Mesothelial cell of epicardium (in vitro differentiated cells): ENCODE results near the gene CYB5D1. TPM values are rescaled to one million over a fixed set of nuclear protein-coding genes. Genes with fewer than 3 reads are reported as not detected.

Source experiments
- DNase-seq, 2 experiments: peaks; one replicate each; pipeline ENCODE4 v3.0.0; 2021; ENCODE audit warnings: low spot score in 2 of 2; ENCODE audit not compliant: unreplicated experiment in 2 of 2
- H3K27ac Mint-ChIP-seq: 2 replicates; pipeline ENCODE4 v1.8.0; 2021; ENCODE audit warnings: mixed read lengths
- H3K27me3 Mint-ChIP-seq: 2 replicates; pipeline ENCODE4 v1.8.0; 2021; ENCODE audit warnings: low read depth, mixed read lengths
- H3K36me3 Mint-ChIP-seq: 2 replicates; pipeline ENCODE4 v1.8.0; 2021; ENCODE audit warnings: mixed read lengths
- H3K4me1 Mint-ChIP-seq: 2 replicates; pipeline ENCODE4 v1.8.0; 2021; ENCODE audit warnings: mixed read lengths
- H3K4me3 Mint-ChIP-seq: 2 replicates; pipeline ENCODE4 v1.8.0; 2021; ENCODE audit warnings: mild to moderate bottlenecking, moderate library complexity, mixed read lengths
- H3K9me3 Mint-ChIP-seq: 2 replicates; pipeline ENCODE4 v1.8.0; 2021; ENCODE audit warnings: mixed read lengths
- CTCF ChIP-seq: fragments of 200-600 bp; sonication (generic); IDR thresholded peaks from one replicate; pipeline ENCODE4 v1.5.0; 2021; ENCODE audit warnings: antibody characterized with exemption; ENCODE audit not compliant: unreplicated experiment
- total RNA-seq: library from RNA; stranded (reverse); gene quantifications from 3 replicates; pipeline ENCODE4 v1.2.1, GENCODE V29; 2021

CYB5D1 gene
- total RNA-seq, 1 donor from 2014 or later = 13.0 TPM

DNA sequence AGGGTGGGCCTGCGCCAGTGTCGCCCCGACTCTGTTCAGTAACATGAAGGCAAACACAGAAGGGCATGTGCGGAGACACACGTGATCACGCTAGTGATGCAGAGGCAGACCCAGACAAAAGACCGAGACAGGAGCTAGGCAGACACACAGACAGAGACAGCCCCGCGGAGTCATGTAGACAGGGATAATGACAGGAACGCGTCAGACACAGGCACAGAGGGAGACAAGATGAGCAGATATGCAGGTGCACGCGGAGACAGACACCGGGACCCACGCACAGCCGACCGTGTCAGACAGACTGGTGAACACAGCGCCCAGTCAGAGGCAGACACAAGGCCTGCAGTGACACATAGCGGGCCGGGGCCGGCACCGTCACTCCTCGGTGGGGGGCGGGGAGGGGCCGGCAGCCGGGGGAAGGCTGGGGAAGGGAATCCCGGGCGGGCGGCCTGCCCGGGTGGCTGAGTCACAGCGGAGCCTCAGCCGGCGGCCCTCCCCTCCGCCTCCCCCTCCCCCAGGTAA, 16.3 kb upstream of the CYB5D1 start:
- Mint-ChIP-seq H3K9me3 (no peaks in the 10 kb centered on the region), H3K4me3 (peak overlapping the region; percentile 95), H3K36me3 (peaks cover 4% of the 10 kb centered on the region), H3K27ac (peak overlapping the region; percentile 99), H3K27me3 (no peaks in the 10 kb centered on the region), H3K4me1 (peaks cover 59% of the 10 kb centered on the region)
- peak in 1 of 2 experiments; percentile 73 for DNase-seq
- no peak for TF ChIP-seq CTCF

DNA sequence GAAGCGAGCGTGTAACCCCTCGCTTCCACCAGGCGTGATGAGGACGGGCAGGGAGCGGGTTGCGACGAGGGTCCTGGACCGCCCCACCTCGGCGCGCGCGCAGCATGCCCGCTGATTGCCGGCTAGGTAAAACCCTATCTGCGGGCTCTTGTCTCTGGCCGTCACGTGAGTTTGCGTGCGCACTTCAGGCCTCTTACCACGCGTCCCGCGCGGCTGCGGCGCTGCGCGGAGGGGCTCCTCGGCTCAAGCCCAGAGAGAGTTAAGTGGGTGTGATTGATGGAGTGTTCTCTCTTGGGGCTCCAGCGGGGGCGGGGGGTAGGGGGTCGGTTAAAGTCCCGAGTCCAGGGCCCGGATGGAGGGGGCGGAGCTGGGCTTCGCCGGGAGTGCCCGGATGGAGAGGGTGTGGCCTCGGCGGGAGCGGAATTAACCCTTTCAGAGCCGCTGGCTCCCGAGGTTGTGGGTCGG, 15.9 kb upstream of the CYB5D1 start:
- Mint-ChIP-seq H3K4me3 (peak overlapping the region; percentile 95), H3K4me1 (peaks cover 55% of the 10 kb centered on the region), H3K27ac (peak overlapping the region; percentile 99), H3K36me3 (peaks cover 4% of the 10 kb centered on the region), H3K27me3 (no peaks in the 10 kb centered on the region), H3K9me3 (no peaks in the 10 kb centered on the region)
- TF ChIP-seq CTCF = no peak
- DNase-seq = peak; percentile 88 to 93

DNA sequence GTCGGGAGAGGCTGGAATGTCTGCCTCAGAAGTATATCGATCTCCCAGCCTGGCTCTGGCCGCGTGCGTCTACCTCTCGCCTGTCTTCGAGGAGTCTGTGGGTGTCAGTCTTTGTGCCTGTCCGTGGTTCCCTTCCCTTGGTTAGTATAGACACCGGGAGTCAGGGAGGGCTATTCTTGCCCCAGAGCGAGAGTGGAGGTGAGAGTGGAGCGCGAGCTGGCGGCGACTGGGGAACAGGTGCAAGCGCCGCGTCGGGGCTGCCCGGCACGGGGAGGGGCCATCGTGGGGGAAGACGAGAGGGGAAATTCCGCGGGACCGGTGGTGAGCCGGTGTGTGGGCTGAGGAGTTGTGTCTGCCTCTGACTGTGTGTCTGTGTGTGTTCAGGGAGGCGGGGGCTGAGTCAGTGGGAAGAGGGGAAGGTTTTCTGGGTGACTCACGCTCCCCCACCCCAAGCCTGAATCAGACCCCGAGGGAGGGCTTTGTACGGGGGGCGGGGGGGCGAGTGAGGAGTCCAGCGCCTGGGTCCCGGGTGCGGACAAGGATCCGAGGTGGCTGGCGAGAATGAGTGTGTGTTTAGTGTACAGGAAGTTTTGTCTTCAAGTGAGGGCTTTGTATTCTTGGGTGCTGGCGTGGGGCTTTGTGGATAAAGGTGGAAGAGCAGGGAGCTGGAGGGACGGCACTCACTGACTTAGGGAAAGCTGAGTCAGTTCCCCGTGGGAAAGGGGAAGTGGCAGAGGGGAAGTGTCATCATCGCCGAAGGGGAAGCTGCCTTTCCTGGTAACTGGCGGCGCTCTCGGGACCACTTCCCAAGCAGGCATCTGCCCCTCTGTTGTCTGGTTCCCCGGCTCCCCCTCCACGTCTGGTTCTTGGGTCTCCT, 15.2 kb upstream of the CYB5D1 start:
- H3K36me3 Mint-ChIP-seq = peaks cover 4% of the 10 kb centered on the region
- TF ChIP-seq CTCF = no peak
- DNase-seq = peak in 1 of 2 experiments; percentile 79
- H3K27ac Mint-ChIP-seq = peak overlapping the region; percentile 99
- H3K4me1 Mint-ChIP-seq = peaks cover 48% of the 10 kb centered on the region
- no peaks in the 10 kb centered on the region for H3K27me3 Mint-ChIP-seq
- H3K9me3 Mint-ChIP-seq = no peaks in the 10 kb centered on the region
- peak overlapping the region; percentile 95 for H3K4me3 Mint-ChIP-seq

DNA sequence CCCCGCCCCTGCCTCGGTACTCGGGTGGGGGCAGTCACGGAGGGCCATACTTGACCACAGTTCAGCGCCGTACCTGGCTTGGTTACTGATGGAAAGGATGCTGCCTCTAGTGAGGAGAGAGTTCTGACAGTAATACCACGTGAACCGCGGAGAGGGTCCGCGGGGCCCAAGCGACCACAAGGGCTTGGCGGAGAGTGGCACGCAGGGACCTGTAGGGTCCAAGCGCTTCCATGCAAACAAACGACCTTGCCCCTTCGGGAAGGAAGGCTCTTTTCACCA, 14.6 kb upstream of the CYB5D1 start:
- Mint-ChIP-seq H3K9me3 (no peaks in the 10 kb centered on the region), H3K27me3 (no peaks in the 10 kb centered on the region), H3K4me3 (peak overlapping the region; percentile 95), H3K27ac (peak overlapping the region; percentile 99), H3K4me1 (peaks cover 46% of the 10 kb centered on the region), H3K36me3 (peaks cover 5% of the 10 kb centered on the region)
- DNase-seq = peak in 1 of 2 experiments; percentile 58
- no peak for TF ChIP-seq CTCF

- peaks cover 6% of the 10 kb centered on the region for H3K36me3 Mint-ChIP-seq
- no peak for TF ChIP-seq CTCF
- H3K4me3 Mint-ChIP-seq = peak overlapping the region; percentile 95
- H3K9me3 Mint-ChIP-seq = no peaks in the 10 kb centered on the region
- peaks cover 43% of the 10 kb centered on the region for H3K4me1 Mint-ChIP-seq
- H3K27me3 Mint-ChIP-seq = no peaks in the 10 kb centered on the region
- peak in 1 of 2 experiments; percentile 82 for DNase-seq
- H3K27ac Mint-ChIP-seq = peak overlapping the region; percentile 99
Measured at GRCh38 chr17:7843536-7844291, 14.1 kb upstream of the CYB5D1 start.
